ENCODE data around the gene GNG13.
A peak's percentile ranks its signal among the peaks of the same experiment; 100 is the strongest.

Gene GNG13

DNA sequence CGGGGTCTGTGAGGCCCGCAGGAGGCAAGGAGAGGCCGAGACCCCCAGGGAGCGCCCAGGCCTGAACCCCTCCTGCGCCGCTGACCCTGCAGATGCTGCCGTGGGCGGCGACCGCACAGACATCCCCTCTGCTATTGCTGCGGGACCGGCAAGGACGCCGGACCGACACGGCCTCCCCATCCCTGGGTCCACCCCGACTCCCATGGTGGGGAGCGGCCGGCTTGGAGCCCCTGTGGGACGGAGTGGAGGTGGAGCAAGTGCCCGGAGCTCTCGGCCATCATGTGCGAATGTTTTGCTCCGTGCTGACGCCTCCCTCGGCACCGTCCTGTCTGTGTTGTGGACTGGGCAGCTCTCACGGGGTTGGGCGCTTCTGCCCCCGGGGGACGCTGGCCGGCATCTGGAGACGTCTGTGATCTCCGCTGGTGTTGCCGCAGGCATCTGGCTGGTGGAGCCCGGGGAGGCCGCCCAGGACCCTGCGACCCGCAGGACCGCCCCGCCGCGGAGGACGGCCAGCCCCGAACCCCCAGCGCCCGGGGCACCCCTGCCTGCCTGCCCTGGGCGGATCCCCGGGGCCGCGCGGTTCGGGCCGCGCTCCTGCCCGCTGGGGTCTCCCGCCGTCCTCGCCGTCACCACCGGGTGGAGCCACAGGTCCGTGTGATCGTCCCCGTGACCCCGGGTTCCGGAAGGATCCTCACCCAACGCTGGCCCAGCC lies 12.8 kb upstream of the GNG13 start:
- peak; percentile 45 for DNase-seq

DNA sequence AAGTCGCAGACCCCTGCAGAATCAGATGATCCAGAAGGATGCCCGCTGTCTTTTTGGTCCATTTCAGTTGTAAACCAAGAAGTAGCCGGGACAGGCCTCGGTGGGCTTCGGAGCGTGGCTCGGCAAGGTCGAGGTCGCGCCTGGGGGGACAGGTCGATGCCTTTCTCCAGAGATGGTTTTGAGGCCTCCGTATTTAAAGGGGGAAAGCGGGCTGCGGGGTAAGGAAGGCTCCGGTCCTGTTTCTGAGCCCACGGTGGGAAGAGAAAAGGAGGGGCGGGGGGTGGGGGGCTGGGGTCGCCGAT lies 7.5 kb upstream of the GNG13 start:
- no peak for DNase-seq

DNA sequence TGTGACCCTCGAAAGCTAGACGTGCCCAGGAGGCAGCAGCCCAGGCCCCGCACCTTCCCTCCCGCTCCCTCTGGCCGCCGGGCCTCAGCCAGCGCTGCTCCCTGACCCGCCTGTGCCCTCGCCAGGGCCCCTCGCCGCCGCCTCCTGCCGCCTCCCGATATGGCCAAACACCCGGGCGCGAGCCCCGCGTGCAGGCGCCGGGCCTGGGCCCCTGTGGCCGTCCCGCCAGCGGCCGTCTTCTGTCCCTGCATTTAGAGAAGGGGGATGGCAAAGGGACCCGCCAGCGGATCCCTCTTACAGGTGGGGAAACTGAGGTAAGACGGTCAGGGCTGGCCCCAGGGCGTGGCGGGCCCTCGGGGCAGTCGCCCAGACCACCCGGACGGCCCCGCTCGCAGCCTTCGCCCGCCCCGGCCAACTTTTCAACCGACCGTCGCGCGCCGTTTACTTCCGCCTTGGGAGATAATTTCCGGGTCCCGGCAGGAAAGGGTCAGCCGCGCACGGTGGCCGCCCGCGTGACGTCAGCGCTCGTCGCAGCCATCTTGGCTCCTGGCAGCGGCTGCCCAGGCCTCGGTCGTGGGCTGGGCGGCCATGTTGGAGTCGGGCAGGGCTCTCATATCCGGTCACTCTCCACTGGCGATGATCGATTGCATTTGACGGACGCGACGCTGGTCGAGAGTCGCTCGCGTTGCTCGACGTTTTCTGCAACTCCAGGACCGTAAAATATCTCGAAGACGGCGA lies 7.0 kb upstream of the GNG13 start:
- peak; percentile 86 for DNase-seq

DNA sequence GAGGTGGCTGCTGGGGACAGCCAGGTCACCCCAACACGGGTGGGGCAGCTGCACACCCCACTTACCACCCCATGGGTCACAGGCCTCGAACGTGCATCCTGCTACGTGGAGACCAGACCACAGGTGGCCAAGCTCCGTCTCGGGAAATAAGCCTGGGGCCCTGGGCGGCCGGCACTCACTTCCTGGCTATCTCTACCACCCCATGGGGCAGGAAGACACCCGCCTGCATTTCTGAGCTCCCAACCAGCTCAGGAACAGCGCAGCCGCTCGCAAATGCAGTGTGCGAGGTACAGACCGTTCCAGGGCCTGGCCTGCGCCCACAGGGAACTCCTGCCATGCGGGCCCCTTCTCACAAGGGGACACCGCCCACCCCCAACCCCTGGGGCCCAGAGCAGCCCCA lies 4.9 kb upstream of the GNG13 start:
- DNase-seq, result no peak

DNA sequence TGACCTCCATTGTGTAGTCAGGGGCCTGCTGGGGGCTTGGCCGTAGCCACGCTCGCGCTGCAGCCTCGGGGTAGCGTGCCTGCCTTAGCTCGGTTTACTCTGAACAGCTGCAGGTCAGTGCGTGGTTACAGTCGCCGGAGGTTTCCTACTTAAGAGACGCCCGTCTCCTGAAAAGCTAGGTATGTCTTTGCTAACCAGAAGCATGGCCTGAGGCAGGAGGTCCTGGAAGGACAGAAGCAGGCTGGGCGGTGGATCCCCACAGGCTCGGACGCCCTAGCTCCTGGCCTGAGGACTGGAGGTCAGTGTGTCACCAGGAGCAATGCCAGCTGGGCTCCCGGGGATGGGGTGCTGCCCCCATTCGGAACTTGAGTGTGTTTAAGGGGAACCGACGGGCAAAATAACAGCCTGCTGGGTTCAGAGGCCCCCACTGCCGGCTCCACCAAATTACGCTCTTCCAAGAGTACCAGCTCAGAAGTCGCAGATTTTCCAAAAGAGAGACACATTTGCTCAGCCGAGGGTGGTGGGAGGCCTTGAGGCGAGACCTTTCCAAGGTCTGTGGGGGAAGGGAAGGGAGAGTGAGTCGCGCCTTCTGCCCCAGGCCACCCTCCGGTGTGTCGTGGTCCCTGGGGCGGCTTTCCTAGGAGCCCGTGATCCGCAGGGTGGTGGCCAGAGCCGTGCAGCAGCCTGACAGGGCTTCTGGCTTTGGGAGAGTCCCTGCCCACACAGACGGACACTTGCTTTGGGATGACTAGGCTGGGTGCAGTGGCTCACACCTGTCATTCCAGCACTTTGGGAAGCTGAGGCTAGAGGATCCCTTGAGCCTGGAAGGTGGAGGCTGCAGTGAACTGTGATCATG lies 3.9 kb upstream of the GNG13 start:
- DNase-seq, result no peak

DNA sequence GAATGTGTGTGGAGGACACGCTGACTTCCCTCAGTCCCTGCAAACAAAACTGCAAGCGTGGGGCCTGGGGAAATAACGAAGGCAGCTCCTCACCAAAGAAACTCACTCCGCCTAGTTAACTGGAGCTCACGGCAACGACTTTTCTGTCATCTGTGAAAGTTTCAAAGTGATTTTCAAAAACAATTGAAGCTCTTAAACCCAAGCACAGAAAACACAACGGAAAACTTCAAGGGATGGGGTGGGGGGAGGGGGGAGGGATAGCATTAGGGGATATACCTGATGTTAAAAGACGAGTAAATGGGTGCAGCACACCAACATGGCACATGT lies 3.2 kb upstream of the GNG13 start:
- no peak for DNase-seq

DNA sequence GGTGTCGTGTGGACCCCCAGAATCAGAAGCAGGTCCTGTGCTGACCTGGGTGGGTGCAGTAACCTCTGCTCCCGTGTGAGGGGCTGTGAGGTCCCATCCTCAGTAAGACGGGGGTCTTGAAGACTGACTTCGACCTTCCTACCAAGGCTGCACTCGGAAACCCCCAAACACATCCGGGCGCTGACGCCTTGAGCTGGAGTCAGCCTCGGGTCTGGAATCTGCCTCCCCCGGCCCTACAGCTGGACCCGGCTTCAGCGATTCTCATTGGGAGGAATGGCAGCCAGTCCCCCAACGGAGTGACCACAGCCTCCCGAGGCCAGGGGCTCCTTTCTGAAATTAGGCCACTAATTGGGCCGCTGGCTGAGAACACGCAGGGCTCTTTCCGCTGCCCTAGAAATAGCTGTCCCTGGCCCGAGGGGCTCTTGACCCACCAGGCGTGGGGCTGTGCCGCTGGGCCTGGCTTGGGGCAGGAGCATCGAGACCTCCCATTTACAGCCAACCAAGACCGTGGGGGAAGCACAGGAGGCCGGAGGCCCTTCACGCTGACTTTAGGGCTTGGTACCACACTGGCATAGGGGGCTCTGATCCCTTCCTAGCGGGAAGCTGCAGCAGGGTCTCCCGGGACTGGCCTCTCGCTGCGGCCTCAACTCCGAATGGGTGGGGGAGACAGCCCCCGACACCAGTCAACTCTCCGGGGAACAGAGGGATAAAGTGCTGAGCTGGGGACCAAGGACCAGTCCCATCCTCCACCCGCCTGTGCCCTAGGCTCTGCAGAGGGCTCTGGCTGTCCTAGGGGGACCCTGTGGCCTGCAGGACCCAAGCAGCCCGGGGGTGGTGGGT lies 2.6 kb upstream of the GNG13 start:
- no peak for DNase-seq

DNA sequence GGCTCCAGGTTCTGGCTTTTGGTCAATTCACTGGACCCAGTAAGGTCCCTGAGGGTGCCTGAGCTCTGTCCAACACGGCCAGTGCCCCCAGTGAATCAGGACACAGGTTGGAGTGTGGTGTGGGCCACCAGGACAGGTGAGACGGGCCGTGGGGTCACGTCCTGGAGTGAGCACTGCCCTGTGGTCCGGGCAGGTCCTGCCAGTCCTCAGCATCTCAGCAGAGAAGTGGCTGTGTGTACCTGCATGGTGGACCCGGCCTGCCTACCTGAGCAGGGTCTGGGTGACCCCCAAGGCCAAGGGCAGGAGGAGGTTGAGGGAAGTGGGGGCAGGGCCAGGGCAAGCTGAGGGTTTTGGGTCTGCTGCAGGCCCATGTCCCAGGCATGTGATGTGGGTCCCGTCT lies 1.9 kb upstream of the GNG13 start:
- no peak for DNase-seq

DNA sequence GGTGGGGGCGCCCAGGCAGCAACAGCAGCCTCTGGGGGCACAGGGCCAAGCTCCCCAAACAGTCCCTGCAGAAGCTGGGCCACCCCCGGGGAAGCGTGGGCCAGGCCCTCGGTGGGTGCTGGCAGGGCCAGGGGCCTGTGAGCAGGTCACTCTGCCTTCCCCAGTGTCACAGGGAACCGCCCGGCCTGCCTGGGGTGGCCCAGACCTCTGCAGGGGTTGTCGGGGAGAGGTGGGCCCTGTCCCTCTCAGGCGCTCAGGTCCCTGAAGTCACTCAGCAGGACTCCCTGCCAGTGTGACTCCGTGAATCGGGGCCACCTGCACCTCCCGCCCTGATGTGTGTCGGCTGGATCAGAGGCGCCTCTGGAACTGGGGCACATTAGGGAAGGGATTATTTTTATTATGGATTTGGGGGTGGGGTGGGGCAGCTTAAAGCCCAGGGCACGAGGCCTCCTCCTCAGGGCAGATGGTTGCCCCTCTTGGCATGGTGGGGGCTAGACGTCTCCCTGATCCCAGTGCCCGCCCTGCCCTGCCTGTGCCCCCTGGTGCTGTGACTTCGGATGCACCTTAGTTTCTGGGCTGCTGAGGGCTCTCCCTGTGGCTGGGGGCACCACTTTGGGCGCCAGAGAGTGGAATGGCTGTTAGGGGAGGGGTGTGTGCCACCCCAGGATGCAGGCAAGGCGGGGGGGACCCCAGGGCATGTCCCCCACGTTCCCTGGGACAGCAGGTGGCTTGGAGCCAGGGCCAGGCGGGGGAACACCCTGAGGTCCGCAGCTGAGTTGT lies 1.2 kb upstream of the GNG13 start:
- no peak for DNase-seq

DNA sequence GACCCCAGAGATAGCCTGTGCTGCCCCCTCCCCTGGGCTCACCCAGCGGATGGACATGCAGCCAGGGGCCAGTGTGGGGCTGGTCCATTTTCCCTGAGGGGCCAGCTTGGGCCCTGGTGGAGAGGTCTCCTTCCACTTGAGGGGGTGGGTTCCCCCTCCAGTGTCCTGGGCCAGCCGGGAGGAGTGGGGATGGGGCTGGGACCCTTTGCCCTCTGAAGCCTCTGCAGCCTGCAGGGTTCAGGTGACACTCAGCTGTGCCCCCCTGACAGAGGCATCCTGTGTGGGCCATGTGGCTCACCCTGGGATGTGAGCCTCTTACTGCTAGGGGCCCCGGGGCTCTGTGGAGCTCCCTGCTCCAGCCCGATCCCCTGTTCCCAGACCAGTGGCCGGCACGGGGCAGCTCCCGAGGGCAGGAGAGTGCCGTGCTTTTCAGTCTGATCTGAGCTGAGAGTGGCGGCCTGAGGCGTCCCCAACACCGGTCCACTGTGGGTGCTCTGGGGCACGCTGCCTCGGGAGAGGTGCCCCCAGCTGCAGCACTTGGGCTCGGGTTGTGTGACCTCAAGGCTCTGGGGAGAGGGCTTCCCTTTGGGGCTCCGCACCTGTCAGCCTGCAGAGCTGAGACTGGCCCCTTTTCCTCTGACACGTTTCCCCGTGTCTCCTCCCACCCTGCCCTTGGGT lies 439 bp upstream of the GNG13 start:
- no peak for DNase-seq

DNA sequence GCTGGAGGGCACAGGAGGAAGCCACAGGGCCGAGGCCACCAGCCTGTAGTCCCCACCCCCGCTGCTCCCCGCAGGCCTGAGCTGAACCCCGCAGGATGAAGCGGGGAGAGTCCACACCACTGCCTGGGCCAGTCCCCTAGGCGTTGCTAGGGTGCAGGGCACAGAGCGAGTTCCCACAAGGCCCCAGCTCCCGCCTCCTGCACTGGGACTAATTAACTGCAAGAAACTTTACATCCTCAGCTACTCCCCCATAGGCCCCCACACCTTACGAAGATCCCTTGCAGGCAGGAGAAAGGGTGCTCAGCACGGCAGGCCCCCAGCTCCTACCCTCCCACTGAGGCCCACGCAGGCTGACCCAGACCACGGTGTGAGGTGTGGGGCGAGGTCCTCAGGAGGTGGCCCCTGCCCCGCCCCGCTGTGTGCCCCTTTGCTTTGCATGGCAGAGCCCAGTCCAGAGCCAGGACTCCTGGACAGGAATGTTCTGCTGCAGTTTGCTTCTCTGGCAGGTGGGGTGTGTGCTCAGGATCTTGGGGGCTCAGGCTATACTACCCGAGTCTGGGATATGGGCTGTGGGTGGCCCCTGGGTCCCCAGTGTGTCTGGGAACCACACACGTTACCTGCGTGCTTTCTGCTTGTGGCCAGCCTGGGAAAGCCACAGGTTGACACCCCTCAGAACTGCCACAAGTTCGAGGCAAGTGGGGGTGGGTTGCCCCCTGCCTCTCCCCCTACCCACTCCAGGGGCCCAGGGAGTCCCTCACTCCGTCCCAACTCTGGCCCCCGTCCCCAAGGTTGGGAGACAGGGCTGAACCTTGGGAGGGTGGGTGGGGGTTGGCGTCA lies 1.2 kb downstream of the GNG13 start:
- DNase-seq, result no peak

DNA sequence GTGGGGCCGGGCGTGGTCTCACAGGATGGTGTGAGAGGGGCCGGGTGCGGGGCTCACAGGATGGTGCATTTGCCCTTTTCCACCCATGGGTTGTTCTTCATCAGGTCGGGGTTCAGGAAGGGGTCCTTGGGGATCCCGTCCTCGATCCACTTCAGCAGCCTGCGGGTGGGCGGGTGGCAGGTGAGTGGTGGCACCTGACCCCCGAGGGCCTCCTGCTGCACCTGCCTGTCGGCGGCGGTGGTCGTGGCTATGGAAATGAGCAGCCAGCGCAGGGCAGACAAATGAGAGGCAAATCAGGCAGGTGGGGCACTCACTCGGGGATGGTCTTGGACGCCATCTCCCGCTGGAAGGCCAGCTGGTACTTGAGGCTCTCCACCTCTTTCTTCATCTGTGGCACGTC lies 1.9 kb downstream of the GNG13 start:
- no peak for DNase-seq

DNA sequence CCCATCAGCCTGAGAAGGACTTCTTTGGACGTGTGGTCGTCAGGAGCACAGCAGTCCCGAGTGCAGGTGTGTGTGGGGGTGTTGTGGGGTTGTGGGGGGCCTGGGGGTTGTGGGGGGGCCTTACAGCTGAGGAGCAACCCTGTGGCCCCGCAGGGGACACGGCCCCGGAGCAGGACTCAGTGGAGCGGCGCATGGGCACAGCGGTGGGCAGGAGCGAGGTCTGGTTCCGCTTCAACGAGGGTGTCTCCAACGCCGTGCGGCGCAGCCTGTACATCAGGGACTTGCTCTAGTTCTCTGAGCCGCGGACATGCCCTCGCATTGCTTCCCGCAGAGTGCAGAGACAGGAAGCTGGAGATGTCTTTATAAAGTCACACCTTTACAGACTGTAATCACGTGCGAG lies 2.8 kb downstream of the GNG13 start:
- DNase-seq, result no peak

DNA sequence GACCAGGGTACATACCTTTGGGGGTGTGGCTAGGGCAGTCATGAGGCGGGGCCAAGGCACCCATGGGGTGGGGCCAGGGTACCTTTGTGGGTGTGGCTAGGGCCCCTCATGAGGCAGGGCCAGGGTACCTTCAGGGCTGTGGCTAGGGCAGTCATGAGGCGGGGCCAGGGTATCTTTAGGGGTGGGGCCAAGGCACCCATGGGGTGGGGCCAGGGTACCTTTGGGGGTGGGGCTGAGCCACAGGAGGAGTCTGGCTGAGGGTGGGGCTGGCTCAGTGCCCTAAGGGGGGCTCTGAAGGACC lies 3.5 kb downstream of the GNG13 start:
- no peak for DNase-seq

DNA sequence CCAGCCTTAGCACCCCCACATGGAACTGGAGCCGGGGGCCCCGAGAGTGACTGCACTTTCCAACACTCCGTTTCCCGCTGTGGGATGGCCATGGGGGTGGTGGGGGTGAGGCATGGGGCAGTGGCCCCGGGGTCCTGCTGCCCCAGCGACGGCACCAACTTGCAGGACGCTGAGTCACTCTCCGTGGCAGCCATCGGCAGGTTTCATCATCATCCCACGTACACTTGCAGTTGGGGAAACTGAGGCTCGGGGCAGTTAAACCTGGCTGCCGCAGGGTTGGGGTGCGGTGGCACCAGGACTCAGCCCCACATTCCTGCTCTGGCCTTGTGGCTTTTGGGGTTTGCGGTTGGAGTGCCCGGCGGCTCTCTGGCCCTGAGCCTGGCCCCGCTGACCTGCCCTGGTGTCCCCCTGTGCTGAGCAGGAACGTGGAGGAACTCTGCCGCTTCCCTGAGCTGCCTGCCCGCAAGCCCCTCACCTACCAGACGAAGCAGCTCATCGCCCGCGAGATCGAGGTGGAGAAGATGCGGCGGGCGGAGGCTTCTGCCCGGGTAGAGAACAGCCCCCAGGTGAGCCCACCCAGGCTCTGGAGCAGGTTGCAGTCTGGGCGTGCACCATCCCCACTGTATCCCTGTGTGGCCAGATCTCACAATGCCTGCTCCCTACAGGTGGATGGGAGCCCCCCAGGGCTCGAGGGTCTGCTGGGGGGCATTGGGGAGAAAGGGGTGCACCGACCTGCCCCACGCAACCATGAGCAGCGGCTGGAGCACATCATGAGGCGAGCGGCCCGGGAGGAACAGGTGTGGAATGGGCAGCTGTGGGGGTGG lies 4.0 kb downstream of the GNG13 start:
- no peak for DNase-seq

DNA sequence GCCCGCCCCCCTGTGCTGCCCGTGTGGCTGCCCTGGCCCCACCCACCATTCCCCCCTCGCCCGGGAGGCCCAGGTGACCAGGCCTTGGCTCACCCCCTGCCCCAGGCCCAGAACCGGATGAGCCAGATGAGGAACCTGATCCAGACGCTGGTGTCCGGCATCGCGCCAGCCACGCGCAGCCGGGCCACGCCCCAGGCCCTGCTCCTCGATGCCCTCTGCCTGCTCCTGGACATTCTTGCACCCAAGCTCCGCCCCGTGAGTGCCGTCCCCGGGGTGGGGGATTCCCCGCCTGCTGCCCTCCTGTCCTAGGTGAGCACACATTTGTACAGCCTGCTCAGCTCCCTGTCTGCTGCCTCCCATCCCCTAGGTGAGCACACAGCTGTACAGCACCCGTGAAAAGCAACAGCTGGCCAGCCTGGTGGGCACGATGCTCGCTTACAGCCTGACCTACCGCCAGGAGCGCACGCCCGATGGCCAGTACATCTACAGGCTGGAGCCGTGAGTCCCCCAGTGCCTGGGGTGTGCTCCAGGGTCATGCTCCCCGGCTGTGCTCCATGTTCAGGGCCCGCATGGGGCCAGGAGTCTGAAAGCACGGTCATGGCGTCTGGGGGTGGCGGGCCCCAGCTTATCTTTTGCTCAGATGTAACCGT lies 4.8 kb downstream of the GNG13 start:
- DNase-seq, result no peak

DNA sequence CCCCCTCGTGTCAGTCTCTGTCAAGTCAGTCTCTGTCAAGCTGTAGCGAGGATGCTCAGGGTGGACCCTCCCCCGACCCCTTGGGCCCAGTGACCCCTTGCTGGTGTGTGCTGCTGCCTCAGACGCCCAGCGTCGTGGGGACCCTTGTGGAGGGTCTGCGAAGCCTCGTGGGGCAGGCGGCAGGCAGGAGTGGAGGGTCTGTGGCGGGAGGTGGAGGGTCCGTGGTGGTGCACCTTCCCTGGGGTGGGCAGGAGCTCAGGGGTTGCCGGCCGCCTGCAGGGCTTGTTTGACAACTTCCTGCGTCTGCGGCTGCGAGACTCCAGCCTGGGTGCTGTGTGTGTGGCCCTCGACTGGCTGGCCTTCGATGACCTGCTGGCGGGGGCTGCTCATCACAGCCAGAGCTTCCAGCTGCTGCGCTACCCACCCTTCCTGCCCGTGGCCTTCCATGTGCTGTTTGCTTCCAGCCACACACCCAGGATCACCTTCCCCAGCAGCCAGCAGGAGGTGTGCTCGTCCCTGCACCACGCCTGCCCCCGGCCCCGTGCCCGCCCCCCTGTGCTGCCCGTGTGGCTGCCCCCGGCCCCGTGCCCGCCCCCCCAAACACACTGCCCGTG lies 5.6 kb downstream of the GNG13 start:
- DNase-seq, result no peak

DNA sequence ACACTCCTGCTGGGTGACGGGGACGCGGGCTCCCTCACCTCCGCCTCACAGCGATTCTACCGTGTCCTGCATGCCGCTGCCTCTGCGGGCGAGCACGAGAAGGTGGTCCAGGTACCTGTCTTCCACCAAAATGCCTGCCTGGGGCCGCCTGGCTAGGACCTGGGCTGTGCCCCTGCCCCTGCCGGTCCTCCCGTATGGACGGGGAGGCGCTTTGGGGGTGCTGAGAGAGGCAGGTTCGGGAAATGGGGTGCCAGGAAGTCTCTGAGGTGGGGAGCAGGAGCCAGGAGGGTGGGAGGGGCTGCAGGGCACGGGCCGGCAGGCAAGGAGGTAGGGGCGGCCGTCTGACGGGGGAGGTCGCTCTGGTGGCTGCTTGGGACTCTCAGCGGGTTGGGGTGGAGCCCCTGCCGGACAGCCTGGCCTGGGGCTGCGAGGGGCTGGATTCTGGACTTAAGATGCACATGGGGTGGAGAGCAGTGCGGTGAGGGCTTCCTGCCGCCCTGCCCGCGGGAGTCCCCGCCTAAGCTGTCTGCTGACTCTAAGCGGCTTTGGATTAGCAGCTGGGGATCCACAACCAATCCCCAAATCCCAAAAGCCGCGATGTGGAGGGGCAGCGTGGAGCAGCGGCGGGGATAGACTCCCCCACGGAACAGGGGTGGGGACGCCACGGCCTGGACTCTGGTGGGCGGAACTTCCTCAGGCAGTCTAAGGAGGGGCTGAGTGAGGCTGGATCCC lies 6.3 kb downstream of the GNG13 start:
- DNase-seq, result no peak

All from CD4-positive, alpha-beta T cell treated with Interleukin-21 for 1 hour (primary cell).